ENCODE data around the gene TAS2R9.

The TAS2R9 gene, protein sequence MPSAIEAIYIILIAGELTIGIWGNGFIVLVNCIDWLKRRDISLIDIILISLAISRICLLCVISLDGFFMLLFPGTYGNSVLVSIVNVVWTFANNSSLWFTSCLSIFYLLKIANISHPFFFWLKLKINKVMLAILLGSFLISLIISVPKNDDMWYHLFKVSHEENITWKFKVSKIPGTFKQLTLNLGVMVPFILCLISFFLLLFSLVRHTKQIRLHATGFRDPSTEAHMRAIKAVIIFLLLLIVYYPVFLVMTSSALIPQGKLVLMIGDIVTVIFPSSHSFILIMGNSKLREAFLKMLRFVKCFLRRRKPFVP

DNA sequence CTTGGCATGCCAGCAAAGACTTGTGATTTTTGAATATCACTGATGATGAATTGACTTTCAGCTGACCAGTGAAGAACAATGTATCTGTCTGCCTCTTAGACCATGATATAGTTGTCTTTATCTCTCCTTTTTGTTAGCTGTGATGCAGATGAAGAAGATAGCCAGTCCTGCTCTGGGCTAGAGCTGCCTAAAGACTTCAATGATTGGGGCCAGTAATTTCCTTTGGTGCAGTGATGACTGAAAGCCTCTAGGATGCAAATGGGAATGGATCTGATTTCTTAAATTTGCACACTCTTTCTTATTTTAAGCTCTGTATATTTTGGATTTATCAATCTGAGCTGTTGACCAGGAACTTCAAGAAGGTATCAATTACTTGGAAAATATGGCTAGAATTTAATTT, at the start of gene TAS2R9:
TSS of gene TAS2R9 (minus strand) at position 101 of the 400 bp plus-strand sequence. CDS start at position 8, 93 bp downstream.
- FAIRE-seq (no peak), DNase-seq (ENCODE audit: insufficient read length, low spot score) (no peak)
- TF ChIP-seq, protein P1, sequence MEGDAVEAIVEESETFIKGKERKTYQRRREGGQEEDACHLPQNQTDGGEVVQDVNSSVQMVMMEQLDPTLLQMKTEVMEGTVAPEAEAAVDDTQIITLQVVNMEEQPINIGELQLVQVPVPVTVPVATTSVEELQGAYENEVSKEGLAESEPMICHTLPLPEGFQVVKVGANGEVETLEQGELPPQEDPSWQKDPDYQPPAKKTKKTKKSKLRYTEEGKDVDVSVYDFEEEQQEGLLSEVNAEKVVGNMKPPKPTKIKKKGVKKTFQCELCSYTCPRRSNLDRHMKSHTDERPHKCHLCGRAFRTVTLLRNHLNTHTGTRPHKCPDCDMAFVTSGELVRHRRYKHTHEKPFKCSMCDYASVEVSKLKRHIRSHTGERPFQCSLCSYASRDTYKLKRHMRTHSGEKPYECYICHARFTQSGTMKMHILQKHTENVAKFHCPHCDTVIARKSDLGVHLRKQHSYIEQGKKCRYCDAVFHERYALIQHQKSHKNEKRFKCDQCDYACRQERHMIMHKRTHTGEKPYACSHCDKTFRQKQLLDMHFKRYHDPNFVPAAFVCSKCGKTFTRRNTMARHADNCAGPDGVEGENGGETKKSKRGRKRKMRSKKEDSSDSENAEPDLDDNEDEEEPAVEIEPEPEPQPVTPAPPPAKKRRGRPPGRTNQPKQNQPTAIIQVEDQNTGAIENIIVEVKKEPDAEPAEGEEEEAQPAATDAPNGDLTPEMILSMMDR (IDR thresholded peaks at IDR 0.05; ENCODE audit: insufficient read depth, missing control alignments): no peak

DNA sequence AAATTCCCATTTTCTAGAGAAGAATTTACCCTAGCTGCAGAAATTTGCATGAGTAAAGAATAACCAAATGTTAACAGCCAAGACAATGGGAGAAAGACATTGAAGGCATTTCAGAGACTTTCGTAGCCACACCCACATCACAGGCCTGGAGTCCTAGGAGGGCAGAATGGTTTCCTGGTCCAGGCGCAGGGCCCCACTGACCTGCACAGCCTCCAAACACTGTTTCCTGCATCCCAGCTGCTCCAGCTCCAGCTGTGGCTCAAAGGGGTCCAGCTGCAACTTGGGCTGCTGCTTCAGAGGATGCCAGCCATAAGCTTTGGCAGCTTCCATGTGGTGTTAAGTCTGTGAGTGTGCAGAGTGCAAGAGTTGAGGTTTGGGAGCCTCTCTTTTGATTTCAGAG, 45.8 kb upstream of the TAS2R9 start:
- no peak for DNase-seq (ENCODE audit: insufficient read length, low spot score)
- FAIRE-seq: no peak
- TF ChIP-seq, protein P1 (IDR thresholded peaks at IDR 0.05; ENCODE audit: insufficient read depth, missing control alignments): no peak

DNA sequence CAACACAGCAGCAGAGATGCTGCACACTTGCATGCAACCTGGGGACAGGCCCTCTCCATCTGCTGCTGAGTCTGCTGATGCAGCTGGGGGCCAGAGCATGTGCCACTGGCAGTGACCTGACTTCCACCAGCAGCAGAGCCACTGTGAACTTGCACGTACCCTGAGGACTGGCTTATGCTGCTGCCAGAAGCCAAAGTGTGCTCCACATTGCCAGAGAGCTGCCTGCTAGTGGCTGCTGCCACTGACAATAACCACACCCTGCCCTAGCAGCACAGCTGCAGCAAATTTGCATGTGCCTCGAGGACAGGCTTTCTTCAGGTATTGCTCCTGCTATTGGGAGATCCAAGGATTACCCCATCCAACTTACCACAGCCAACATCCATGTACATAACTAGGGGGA, 43.8 kb upstream of the TAS2R9 start:
- FAIRE-seq: no peak
- TF ChIP-seq, protein P1 (IDR thresholded peaks at IDR 0.05; ENCODE audit: insufficient read depth, missing control alignments): no peak
- DNase-seq (ENCODE audit: insufficient read length, low spot score): no peak

DNA sequence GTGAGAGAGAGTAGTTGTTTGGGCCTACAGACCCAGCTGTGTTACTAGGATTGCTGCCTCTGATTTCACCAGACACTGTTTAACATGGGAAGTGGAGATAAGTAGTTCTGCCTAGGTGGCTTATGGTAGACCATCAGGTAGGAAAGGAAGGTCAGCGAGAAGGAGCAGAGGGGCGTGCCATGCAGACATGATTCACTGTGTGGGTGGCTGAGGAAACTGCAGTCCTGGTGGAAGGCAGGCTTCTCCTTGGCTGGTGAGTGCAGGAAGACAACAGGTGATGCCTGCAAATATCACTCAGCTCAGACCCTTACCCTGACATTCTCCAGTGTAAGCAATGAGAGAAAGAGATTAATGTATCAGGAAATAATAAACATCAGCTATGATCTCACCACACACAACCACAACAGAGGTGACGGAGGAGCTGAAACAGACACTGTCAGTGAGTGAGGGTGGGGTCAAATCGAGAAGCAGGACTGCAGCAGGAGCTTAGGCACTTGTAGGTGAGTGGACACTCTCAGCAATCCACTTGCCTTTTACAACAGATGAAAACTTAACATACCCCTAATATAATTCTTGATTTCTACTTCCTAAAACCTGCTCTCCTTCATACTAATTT, 41.4 kb upstream of the TAS2R9 start:
- no peak for FAIRE-seq
- DNase-seq (ENCODE audit: insufficient read length, low spot score): no peak
- TF ChIP-seq, protein P1 (IDR thresholded peaks at IDR 0.05; ENCODE audit: insufficient read depth, missing control alignments): no peak

DNA sequence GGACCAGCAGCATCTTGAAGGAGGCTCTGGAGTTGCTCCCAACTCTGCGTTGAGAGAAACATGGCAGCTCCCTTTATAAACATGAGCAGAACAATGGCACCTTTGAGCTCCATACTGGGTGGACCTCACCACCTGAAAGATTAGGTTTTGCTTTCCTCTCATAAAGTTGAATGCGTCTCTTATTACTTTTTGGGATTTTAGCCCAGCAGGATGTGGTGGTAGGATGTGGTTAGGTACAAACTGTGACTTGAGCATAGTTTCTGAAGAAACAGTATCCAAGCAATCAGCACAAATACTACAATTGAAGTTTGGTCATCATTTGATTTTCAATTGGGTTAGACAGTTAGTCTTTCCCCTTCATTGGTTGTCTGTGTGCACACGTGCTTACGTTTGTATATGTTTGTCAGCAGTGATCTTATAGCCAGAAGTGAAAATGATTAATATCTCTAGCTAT, 39.5 kb upstream of the TAS2R9 start, which contains the start of gene PRR4:
TSS of gene PRR4 (minus strand) at position 51 of the 454 bp plus-strand sequence. CDS start at position 13, 38 bp downstream.
- FAIRE-seq (no peak), DNase-seq (ENCODE audit: insufficient read length, low spot score) (no peak)
- TF ChIP-seq, protein P1 (IDR thresholded peaks at IDR 0.05; ENCODE audit: insufficient read depth, missing control alignments): no peak

DNA sequence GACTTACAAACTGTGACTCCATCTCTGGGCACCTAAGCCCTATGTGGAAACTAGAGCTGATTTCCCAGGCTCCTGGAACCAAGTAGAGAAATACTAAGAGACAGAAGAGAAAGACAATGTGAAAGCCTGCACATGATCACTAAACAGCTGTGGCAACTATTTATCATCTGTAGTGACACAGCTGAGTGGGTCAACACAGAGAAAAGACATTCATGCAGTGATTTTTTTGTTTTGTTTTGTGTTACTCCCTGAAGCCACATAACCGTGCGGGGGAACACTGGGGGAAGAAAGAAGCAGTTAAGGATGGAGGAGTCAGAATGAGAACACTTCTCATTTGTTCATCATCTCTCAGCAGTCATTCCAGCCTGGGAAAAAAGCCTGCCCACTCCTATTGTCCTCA, 37.8 kb upstream of the TAS2R9 start:
- FAIRE-seq (no peak), DNase-seq (ENCODE audit: insufficient read length, low spot score) (no peak)
- TF ChIP-seq, protein P1 (IDR thresholded peaks at IDR 0.05; ENCODE audit: insufficient read depth, missing control alignments): no peak

DNA sequence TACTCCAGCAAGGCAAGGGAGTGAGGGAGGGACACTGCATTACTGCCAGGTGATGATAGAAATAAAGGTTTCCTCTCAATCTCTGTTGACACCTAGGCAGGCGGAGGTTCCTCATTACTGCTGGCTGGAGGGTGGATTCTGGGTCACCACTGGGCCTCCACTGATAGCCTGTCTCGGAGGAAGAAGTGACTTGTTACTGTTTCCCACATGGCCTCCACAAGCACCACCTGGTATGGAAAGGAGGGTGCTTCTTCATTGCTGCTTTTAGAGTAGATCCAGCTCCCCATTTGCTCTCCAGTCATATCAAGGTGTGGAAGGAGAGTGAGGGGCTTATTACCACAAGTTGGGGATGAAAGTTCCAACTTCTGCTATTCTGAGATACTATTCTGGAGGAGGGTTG, 32.9 kb upstream of the TAS2R9 start:
- FAIRE-seq (no peak), DNase-seq (ENCODE audit: insufficient read length, low spot score) (no peak)
- TF ChIP-seq, protein P1 (IDR thresholded peaks at IDR 0.05; ENCODE audit: insufficient read depth, missing control alignments): no peak

Data from D721Med (cell line).